Islet precursor cell (in vitro differentiated cells): Measurements from ENCODE around the gene EPB41L4A.

Experiments
- DNase-seq: peaks from one replicate; pipeline ENCODE4 v3.0.0-alpha.2; 2018

EPB41L4A gene

GRCh38 chr5:112350626-112351025 is 68.5 kb downstream of the EPB41L4A start:
- no peak for DNase-seq

- DNase-seq, result no peak
Observed at GRCh38 chr5:112349371-112349770, 69.7 kb downstream of the EPB41L4A start.

GRCh38 chr5:112348915-112349314 is 70.2 kb downstream of the EPB41L4A start:
- DNase-seq, result no peak

GRCh38 chr5:112348387-112348786 is 70.7 kb downstream of the EPB41L4A start:
- no peak for DNase-seq

- DNase-seq, result no peak
Observed at GRCh38 chr5:112346411-112347044, 72.5 kb downstream of the EPB41L4A start.

GRCh38 chr5:112344540-112344939 is 74.5 kb downstream of the EPB41L4A start:
- DNase-seq, result no peak

GRCh38 chr5:112342389-112342788 is 76.7 kb downstream of the EPB41L4A start:
- no peak for DNase-seq

- DNase-seq, result no peak
Observed at GRCh38 chr5:112339761-112340160, 79.3 kb downstream of the EPB41L4A start.

- no peak for DNase-seq
Observed at GRCh38 chr5:112338681-112339337, 80.3 kb downstream of the EPB41L4A start.

- peak; percentile 58 for DNase-seq
Observed at GRCh38 chr5:112333331-112333781, 85.7 kb downstream of the EPB41L4A start.

- no peak for DNase-seq
Observed at GRCh38 chr5:112331892-112332291, 87.2 kb downstream of the EPB41L4A start.

- no peak for DNase-seq
Observed at GRCh38 chr5:112329419-112330090, 89.5 kb downstream of the EPB41L4A start.

GRCh38 chr5:112323166-112323565 is 95.9 kb downstream of the EPB41L4A start:
- DNase-seq, result no peak

- DNase-seq, result no peak
Observed at GRCh38 chr5:112320408-112320807, 98.7 kb downstream of the EPB41L4A start.

- no peak for DNase-seq
Observed at GRCh38 chr5:112318346-112318745, 100.7 kb downstream of the EPB41L4A start.

GRCh38 chr5:112317866-112318265 is 101.2 kb downstream of the EPB41L4A start:
- no peak for DNase-seq

- no peak for DNase-seq
Observed at GRCh38 chr5:112316731-112317130, 102.3 kb downstream of the EPB41L4A start.

- no peak for DNase-seq
Observed at GRCh38 chr5:112316006-112316405, 103.1 kb downstream of the EPB41L4A start.

GRCh38 chr5:112312295-112313275 is 106.5 kb downstream of the EPB41L4A start:
- DNase-seq, result no peak

- no peak for DNase-seq
Observed at GRCh38 chr5:112310746-112311145, 108.3 kb downstream of the EPB41L4A start.

- DNase-seq, result no peak
Observed at GRCh38 chr5:112308608-112309007, 110.5 kb downstream of the EPB41L4A start.

GRCh38 chr5:112306956-112307355 is 112.1 kb downstream of the EPB41L4A start:
- DNase-seq, result no peak

- no peak for DNase-seq
Observed at GRCh38 chr5:112304743-112305142, 114.3 kb downstream of the EPB41L4A start.
